Nephron (organoid): ENCODE measurements around the gene SRSF2.

Experiments used
- H3K27ac Mint-ChIP-seq, 3 experiments: 2 replicates each; pipeline ENCODE4 v1.8.0; 2020; ENCODE audit warnings: mixed read lengths in 3 of 3, mild to moderate bottlenecking in 2 of 3, moderate library complexity in 1 of 3
- H3K27me3 Mint-ChIP-seq: 2 replicates; pipeline ENCODE4 v1.8.0; 2021; ENCODE audit warnings: low read depth, mild to moderate bottlenecking, moderate library complexity, mixed read lengths
- H3K36me3 Mint-ChIP-seq: 2 replicates; pipeline ENCODE4 v1.8.0; 2020; ENCODE audit warnings: low read depth, mixed read lengths
- H3K4me1 Mint-ChIP-seq: 2 replicates; pipeline ENCODE4 v1.8.0; 2020; ENCODE audit warnings: mixed read lengths
- H3K4me3 Mint-ChIP-seq, 3 experiments: 2 replicates each; pipeline ENCODE4 v1.8.0; 2020; ENCODE audit warnings: mild to moderate bottlenecking in 3 of 3, mixed read lengths in 3 of 3, moderate library complexity in 2 of 3
- H3K9me3 Mint-ChIP-seq: 2 replicates; pipeline ENCODE4 v1.8.0; 2020; ENCODE audit warnings: mixed read lengths
- CTCF ChIP-seq, 3 experiments: fragments of 200-600 bp; sonication (generic); IDR thresholded peaks; one replicate each; pipeline ENCODE4 v1.5.0; 2021; ENCODE audit warnings: antibody characterized with exemption in 3 of 3; ENCODE audit not compliant: unreplicated experiment in 3 of 3

The SRSF2 gene

GRCh38 chr17:76737082-76737675 is at the start of gene SRSF2:
Gene SRSF2, minus strand, starts transcription at chr17:76737331. Its CDS starts 171 bp downstream, at chr17:76737160.
- Mint-ChIP-seq H3K4me1 (peaks cover 65% of the 10 kb centered on the region), H3K27me3 (no peaks in the 10 kb centered on the region), H3K4me3 (peak within 1 kb of the TSS; percentile 97 to 100 (median 99)), H3K36me3 (peaks cover 41% of the 10 kb centered on the region), H3K27ac (peak within 1 kb of the TSS; percentile 98 to 99 (median 99)), H3K9me3 (no peaks in the 10 kb centered on the region)
- no peak for TF ChIP-seq CTCF (IDR thresholded peaks at IDR 0.05; ENCODE audit: unreplicated experiment in 3 of 3)

DNA sequence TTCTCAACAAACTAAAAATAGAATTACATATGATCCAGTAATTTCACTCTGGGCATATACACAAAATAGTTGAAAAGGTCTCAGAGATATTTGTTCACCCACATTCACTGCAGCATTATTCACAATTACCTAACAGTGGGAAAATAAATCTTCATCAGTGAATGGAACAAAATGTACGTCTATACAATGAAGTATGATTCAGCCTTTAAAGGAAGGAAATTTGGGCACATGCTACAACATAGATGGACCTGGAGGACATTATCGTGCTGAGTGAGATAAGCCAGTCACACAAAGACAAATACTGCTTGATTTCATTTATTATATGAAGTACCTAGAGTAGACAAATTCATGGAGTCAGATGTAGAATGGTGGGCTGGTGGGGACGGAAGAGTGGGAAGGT is 47.8 kb upstream of the SRSF2 start:
- H3K9me3 Mint-ChIP-seq = no peaks in the 10 kb centered on the region

GRCh38 chr17:76783146-76783545 is 46.0 kb upstream of the SRSF2 start:
- H3K27me3 Mint-ChIP-seq = no peaks in the 10 kb centered on the region
- no peak for TF ChIP-seq CTCF (IDR thresholded peaks at IDR 0.05; ENCODE audit: unreplicated experiment in 3 of 3)
- no peak overlapping the region for H3K27ac Mint-ChIP-seq

More for the DNA sequence above, 47.8 kb upstream of the SRSF2 start:
- peaks cover 22% of the 10 kb centered on the region for H3K36me3 Mint-ChIP-seq
- no peaks in the 10 kb centered on the region for H3K4me1 Mint-ChIP-seq
- H3K4me3 Mint-ChIP-seq = no peak overlapping the region
- TF ChIP-seq CTCF (IDR thresholded peaks at IDR 0.05; ENCODE audit: unreplicated experiment in 3 of 3) = no peak
- H3K27me3 Mint-ChIP-seq = no peaks in the 10 kb centered on the region
- no peak overlapping the region for H3K27ac Mint-ChIP-seq

GRCh38 chr17:76781056-76781982 is 44.2 kb upstream of the SRSF2 start:
- Mint-ChIP-seq H3K27ac (no peak overlapping the region), H3K4me1 (no peaks in the 10 kb centered on the region), H3K36me3 (peaks cover 34% of the 10 kb centered on the region), H3K27me3 (no peaks in the 10 kb centered on the region), H3K4me3 (no peak overlapping the region), H3K9me3 (no peaks in the 10 kb centered on the region)
- TF ChIP-seq CTCF (IDR thresholded peaks at IDR 0.05; ENCODE audit: unreplicated experiment in 3 of 3) = no peak

More at GRCh38 chr17:76783146-76783545, 46.0 kb upstream of the SRSF2 start:
- Mint-ChIP-seq H3K9me3 (no peaks in the 10 kb centered on the region), H3K4me3 (no peak overlapping the region), H3K4me1 (no peaks in the 10 kb centered on the region), H3K36me3 (peaks cover 25% of the 10 kb centered on the region)

DNA sequence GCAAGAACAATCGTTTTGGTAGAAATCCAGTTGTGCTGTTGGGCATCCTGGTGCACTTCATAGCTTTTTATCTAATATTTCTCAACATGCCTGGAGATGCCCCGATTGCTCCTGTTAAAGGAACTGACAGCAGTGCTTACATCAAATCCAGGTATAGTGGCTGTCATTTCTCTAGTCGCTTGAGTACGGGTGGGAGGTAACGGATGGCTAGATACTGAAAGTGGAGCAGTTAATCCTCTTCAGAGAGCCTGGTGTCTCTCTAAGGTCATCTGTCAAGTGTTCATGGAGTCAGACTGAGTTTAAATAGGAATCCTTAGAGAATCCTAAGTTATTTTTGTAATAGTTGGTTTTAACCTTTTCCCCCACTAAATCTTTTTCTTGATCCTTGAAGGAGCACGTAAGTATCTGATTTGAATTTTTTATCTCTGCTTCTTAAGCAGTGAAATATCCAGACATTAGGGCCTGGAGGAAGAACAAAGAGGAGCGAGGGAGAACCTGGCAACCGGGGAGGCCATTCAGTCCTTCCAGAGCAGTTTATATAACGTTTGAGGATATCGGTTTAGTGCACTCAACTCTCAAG is 38.0 kb upstream of the SRSF2 start:
- Mint-ChIP-seq H3K9me3 (no peaks in the 10 kb centered on the region), H3K4me3 (no peak overlapping the region), H3K4me1 (no peaks in the 10 kb centered on the region), H3K27ac (no peak overlapping the region), H3K36me3 (peaks cover 63% of the 10 kb centered on the region), H3K27me3 (no peaks in the 10 kb centered on the region)
- no peak for TF ChIP-seq CTCF (IDR thresholded peaks at IDR 0.05; ENCODE audit: unreplicated experiment in 3 of 3)
